ENCODE data around the gene FBXL17. TPM values are rescaled to one million over a fixed set of nuclear protein-coding genes. Genes with fewer than 3 reads are reported as not detected.

The FBXL17 gene
- total and polyA plus RNA-seq, 2 of the 13 experiments (the other 11 are each of a cell fraction or from before 2014, with no cell fraction given): 3.0 to 7.9 TPM

- no peak for TF ChIP-seq PLSCR1 (CRISPR knock-in tag; IDR thresholded peaks at IDR 0.05; ENCODE audit: borderline replicate concordance)
- no peak for TF ChIP-seq ZNF431 (CRISPR knock-in tag; IDR thresholded peaks at IDR 0.05; ENCODE audit: borderline replicate concordance, low read depth)
Observed at GRCh38 chr5:108206707-108207106, 175.2 kb downstream of the FBXL17 start (continued).

GRCh38 chr5:108201721-108202120 lies 180.2 kb downstream of the FBXL17 start:
- H3K4me3 ChIP-seq (replicated peaks in 1 of 3; ENCODE audit: insufficient read depth in 1 of 3, low read depth in 2 of 3, low read length in 3 of 3): no peak overlapping the region
- H2AFZ ChIP-seq (ENCODE audit: low read length): no peak overlapping the region
- in situ Hi-C loops (cut with HindIII; ENCODE audit: extremely low pct_ligation_motif_present, low pct_unique_long_range_greater_than_20kb) (no loop called here), intact Hi-C loops (cut with micrococcal nuclease; ENCODE audit: unreplicated experiment) (no loop called here)
- no peak overlapping the region for H3K4me2 ChIP-seq (ENCODE audit: low read depth, low read length)
- no peak for DNase-seq (ENCODE audit: low spot score)
- no peak for FAIRE-seq
- no peaks in the 10 kb centered on the region for H3K4me1 ChIP-seq (ENCODE audit: insufficient read depth, low read length)
- H3K27me3 ChIP-seq (ENCODE audit: control insufficient read depth in 1 of 2, insufficient read depth in 2 of 2, low read length in 2 of 2): no peaks in the 10 kb centered on the region
- ChIA-PET POLR2A (no interaction called here), CTCF (ENCODE audit: low intra/inter-chr PET ratio, low total read pairs) (no interaction called here)
- no peaks in the 10 kb centered on the region for H3K9me3 ChIP-seq (ENCODE audit: low read length)
- BruUV-seq (replicated peaks): no TSS peak
- no peak overlapping the region for H3K27ac ChIP-seq (ENCODE audit: extremely low read length, insufficient read depth, low read length)
- no peaks in the 10 kb centered on the region for H3K79me2 ChIP-seq (ENCODE audit: insufficient read depth, low read length)
- H3K9ac ChIP-seq (ENCODE audit: insufficient read depth, low read depth, low read length): no peak overlapping the region
- no peaks in the 10 kb centered on the region for H3K36me3 ChIP-seq (replicated peaks in 1 of 2; ENCODE audit: control insufficient read depth in 1 of 2, insufficient read depth in 2 of 2, low read length in 2 of 2)
- no peaks in the 10 kb centered on the region for H4K20me1 ChIP-seq (ENCODE audit: insufficient read depth, low read length)
- ATAC-seq: no peak
- no peak for TF ChIP-seq GLI4 (CRISPR knock-in tag; IDR thresholded peaks at IDR 0.05; ENCODE audit: borderline replicate concordance)
- no peak for TF ChIP-seq POLR2A (IDR thresholded peaks at IDR 0.05; ENCODE audit: insufficient read depth in 1 of 2, low read depth in 2 of 2, low read length in 2 of 2)
- TF ChIP-seq RBM39 (IDR thresholded peaks at IDR 0.05; ENCODE audit: low read depth, low read length, poor library complexity, severe bottlenecking): no peak
- no peak for TF ChIP-seq ZNF674 (CRISPR knock-in tag; IDR thresholded peaks at IDR 0.05; ENCODE audit: low read depth)
- no peak for TF ChIP-seq SIN3B (IDR thresholded peaks at IDR 0.05; ENCODE audit: low read length)
- TF ChIP-seq PAXIP1 (CRISPR knock-in tag; conservative IDR thresholded peaks at IDR 0.05): no peak
- no peak for TF ChIP-seq NFRKB (IDR thresholded peaks at IDR 0.05)
- no peak for TF ChIP-seq MIER2 (CRISPR knock-in tag; IDR thresholded peaks at IDR 0.05)
- no peak for TF ChIP-seq KDM6A (CRISPR knock-in tag; IDR thresholded peaks at IDR 0.05; ENCODE audit: low read depth)
- TF ChIP-seq ARID5B (CRISPR knock-in tag; IDR thresholded peaks at IDR 0.05): no peak
